Measurements from ENCODE around the gene SVBP.

GRCh38 chr1:42766741-42767509 is 50.3 kb downstream of the SVBP start, which contains the start of the genes C1orf50 and P3H1:
- TF ChIP-seq CTCF (conservative IDR thresholded peaks at IDR 0.05) (no peak), EZH2 (IDR thresholded peaks at IDR 0.05; ENCODE audit: low read depth) (no peak)

Data from PC-9 (cell line).